SK-N-SH (cell line): ENCODE results near the gene ATAD1. TPM values are rescaled to one million over a fixed set of nuclear protein-coding genes. Genes with fewer than 3 reads are reported as not detected.

Experiments used
- CTCF ChIA-PET: fragments of 300-600, 350-600 bp; formaldehyde crosslinking; extraction: SDS; loops from one replicate; lab custom pipeline; 2021; lab: Yijun Ruan, JAX
- POLR2A ChIA-PET: fragments of 350-600 bp; sonication (Branson Sonifier 250); formaldehyde crosslinking; extraction: SDS; loops from one replicate; lab custom pipeline; 2020; ENCODE audit warnings: antibody characterized with exemption, inconsistent platforms; lab: Yijun Ruan, JAX
- DNase-seq: peaks from one replicate; pipeline ENCODE4 v3.0.0; 2012
- H2AFZ ChIP-seq: fragments of 200-600 bp; sonication (generic); 2 replicates; pipeline ENCODE4 v1.8.1; 2016; ENCODE audit warnings: antibody characterized with exemption, mild to moderate bottlenecking, low read depth
- H3F3A ChIP-seq: fragments of 200-600 bp; sonication (generic); replicated peaks from 2 replicates; pipeline ENCODE3; 2016; ENCODE audit warnings: antibody characterized with exemption, mild to moderate bottlenecking; ENCODE audit not compliant: insufficient read depth
- H3K27ac ChIP-seq, 2 experiments: fragments of 200-500 bp in 1 of 2; fragments of 200-600 bp in 1 of 2; sonication (Bioruptor generic) in 1 of 2; sonication (generic), shearing (Covaris generic) in 1 of 2; 2 replicates each; pipeline versions ENCODE4 v1.5.1 to v1.6.1; 2014 to 2016; ENCODE audit warnings: low read depth in 2 of 2, inconsistent platforms in 1 of 2, low read length in 1 of 2, mild to moderate bottlenecking in 1 of 2, mixed read lengths in 1 of 2
- H3K27me3 ChIP-seq: fragments of 200-600 bp; sonication (generic), shearing (Covaris generic); 2 replicates; pipeline ENCODE4 v1.6.1; 2016; ENCODE audit warnings: mixed run types; ENCODE audit not compliant: insufficient read depth
- H3K36me3 ChIP-seq, 2 experiments: fragments of 200-500 bp in 1 of 2; fragments of 200-600 bp in 1 of 2; sonication (Bioruptor generic) in 1 of 2; sonication (generic) in 1 of 2; replicated peaks in 1 of 2; 2 replicates each; pipeline versions ENCODE3 to v1.5.1; 2014 to 2016; ENCODE audit warnings: low read length in 1 of 2, mild to moderate bottlenecking in 1 of 2; ENCODE audit not compliant: insufficient read depth in 2 of 2, control insufficient read depth in 1 of 2
- H3K4me1 ChIP-seq, 2 experiments: fragments of 200-500 bp in 1 of 2; fragments of 200-600 bp in 1 of 2; sonication (Bioruptor generic) in 1 of 2; sonication (generic), shearing (Covaris generic) in 1 of 2; 2 replicates each; pipeline versions ENCODE4 v1.5.1 to v1.6.1; 2014 to 2016; ENCODE audit warnings: low read depth in 1 of 2, low read length in 1 of 2, mixed run types in 1 of 2; ENCODE audit not compliant: insufficient read depth in 2 of 2, control insufficient read depth in 1 of 2
- H3K4me2 ChIP-seq: fragments of 200-600 bp; sonication (generic), shearing (Covaris generic); 2 replicates; pipeline ENCODE4 v1.6.1; 2017; ENCODE audit warnings: mixed run types
- H3K4me3 ChIP-seq, 2 experiments: fragments of 200-500 bp in 1 of 2; fragments of 200-600 bp in 1 of 2; sonication (Bioruptor generic) in 1 of 2; sonication (generic), shearing (Covaris generic) in 1 of 2; 2 replicates each; pipeline versions ENCODE4 v1.5.1 to v1.8.1; 2014 to 2016; ENCODE audit warnings: low read depth in 2 of 2, inconsistent platforms in 1 of 2, low read length in 1 of 2, mild to moderate bottlenecking in 1 of 2, mixed read lengths in 1 of 2, moderate library complexity in 1 of 2
- H3K79me2 ChIP-seq: fragments of 200-600 bp; sonication (generic); 2 replicates; pipeline ENCODE4 v1.8.1; 2017; ENCODE audit warnings: mild to moderate bottlenecking; ENCODE audit not compliant: insufficient read depth
- H3K9ac ChIP-seq: fragments of 200-600 bp; sonication (generic); 2 replicates; pipeline ENCODE4 v1.6.1; 2017; ENCODE audit warnings: mixed run types
- H3K9me2 ChIP-seq: fragments of 200-600 bp; sonication (generic); 2 replicates; pipeline ENCODE4 v1.6.1; 2017; ENCODE audit warnings: mixed run types
- H3K9me3 ChIP-seq: fragments of 200-600 bp; sonication (generic); 2 replicates; pipeline ENCODE4 v1.6.1; 2017; ENCODE audit warnings: mixed run types, mild to moderate bottlenecking, moderate library complexity
- H4K20me1 ChIP-seq: fragments of 200-600 bp; sonication (generic); 2 replicates; pipeline ENCODE4 v1.6.1; 2017; ENCODE audit warnings: mild to moderate bottlenecking, mixed run types; ENCODE audit not compliant: insufficient read depth
- FOXM1 ChIP-seq: IDR thresholded peaks from 2 replicates; pipeline ENCODE4 v1.4.0; 2012; ENCODE audit warnings: low read depth, mild to moderate bottlenecking
- GABPA ChIP-seq: IDR thresholded peaks from 2 replicates; pipeline ENCODE4 v1.4.0; 2012; ENCODE audit warnings: low read depth, mild to moderate bottlenecking
- GATA2 ChIP-seq: sonication (generic); formaldehyde crosslinking; IDR thresholded peaks from 2 replicates; pipeline ENCODE4 v1.5.0; 2020; ENCODE audit warnings: mild to moderate bottlenecking, missing genetic modification reagents
- IRF3 ChIP-seq: fragments of 150-350 bp; IDR thresholded peaks from 2 replicates; pipeline ENCODE4 v1.6.1; 2016; ENCODE audit warnings: mild to moderate bottlenecking, low read depth, low read length
- MXI1 ChIP-seq: IDR thresholded peaks from 2 replicates; pipeline ENCODE4 v1.6.1; 2012; ENCODE audit warnings: mild to moderate bottlenecking, low read depth, low read length, improper control_type of control experiment
- NFIC ChIP-seq: IDR thresholded peaks from 2 replicates; pipeline ENCODE4 v1.4.0; 2012; ENCODE audit warnings: borderline replicate concordance
- PBX3 ChIP-seq: IDR thresholded peaks from 2 replicates; pipeline ENCODE4; 2012
- RCOR1 ChIP-seq: fragments of 150-350 bp; IDR thresholded peaks from 2 replicates; pipeline ENCODE4 v1.6.1; 2017; ENCODE audit warnings: antibody characterized with exemption, low read length
- RFX5 ChIP-seq: IDR thresholded peaks from 2 replicates; pipeline ENCODE4 v1.6.1; 2012; ENCODE audit warnings: mild to moderate bottlenecking, improper control_type of control experiment, low read length
- RXRA ChIP-seq: IDR thresholded peaks from 2 replicates; pipeline ENCODE4 v1.4.0; 2012; ENCODE audit warnings: low read depth, mild to moderate bottlenecking, borderline replicate concordance
- SIN3A ChIP-seq: IDR thresholded peaks from 2 replicates; pipeline ENCODE4 v1.6.1; 2012; ENCODE audit warnings: low read depth, mild to moderate bottlenecking, low read length, moderate library complexity, borderline replicate concordance
- SMC3 ChIP-seq: IDR thresholded peaks from 2 replicates; pipeline ENCODE4 v1.6.1; 2012; ENCODE audit warnings: low read depth, low read length, improper control_type of control experiment
- TCF12 ChIP-seq: IDR thresholded peaks from 2 replicates; pipeline ENCODE4 v1.4.0; 2012
- TEAD4 ChIP-seq: IDR thresholded peaks from 2 replicates; pipeline ENCODE4 v1.4.0; 2012; ENCODE audit warnings: mild to moderate bottlenecking, borderline replicate concordance; ENCODE audit not compliant: insufficient read depth
- USF1 ChIP-seq: IDR thresholded peaks from 2 replicates; pipeline ENCODE4 v1.4.0; 2012; ENCODE audit warnings: low read depth, borderline replicate concordance
- YY1 ChIP-seq: IDR thresholded peaks from 2 replicates; pipeline ENCODE4 v1.4.0; 2012; ENCODE audit warnings: low read depth, mild to moderate bottlenecking
- WGBS: methylation state at CpG from one replicate; pipeline ENCODE4 v1.1.6; 2017; ENCODE audit warnings: low lambda C conversion rate; 5-methylcytosine and 5-hydroxymethylcytosine counted together
- polyA plus RNA-seq, 3 experiments: library from polyadenylated mRNA; depleted of rRNA; stranded (reverse); fragments of >200 nt; gene quantifications; 2 replicates each; pipeline ENCODE4 v1.2.3, GENCODE V29; 2012

ATAD1 gene
- polyA plus RNA-seq, 1 of the 3 experiments (the other 2 are of a cell fraction) = 13.5 TPM

GRCh38 chr10:87841186-87841585 lies 23.2 kb upstream of the ATAD1 start:
- WGBS = 95% methylated on average over 3 of the region's 3 CpGs
- H3K9ac ChIP-seq = no peak overlapping the region
- no peaks in the 10 kb centered on the region for H3K36me3 ChIP-seq
- H3K79me2 ChIP-seq = no peaks in the 10 kb centered on the region
- no peaks in the 10 kb centered on the region for H3K27me3 ChIP-seq
- H3K9me3 ChIP-seq = no peaks in the 10 kb centered on the region
- H4K20me1 ChIP-seq = no peaks in the 10 kb centered on the region
- H3F3A ChIP-seq = peaks cover 5% of the 10 kb centered on the region
- no peaks in the 10 kb centered on the region for H3K9me2 ChIP-seq
- no peak for DNase-seq
- no peak overlapping the region for H3K27ac ChIP-seq
- TF ChIP-seq GATA2 (CRISPR knock-in tag) (no peak), RXRA (no peak), TCF12 (no peak), PBX3 (no peak), SMC3 (no peak), RCOR1 (no peak), YY1 (no peak), RFX5 (no peak), TEAD4 (no peak), GABPA (no peak), MXI1 (no peak), FOXM1 (no peak), NFIC (no peak), SIN3A (no peak)
- CTCF ChIA-PET = interaction anchor here (0.8 kb wide), 1 partner anchor 184 kb away, joined by 3 read pairs; no protein-coding TSS in a partner anchor
- H3K4me2 ChIP-seq = no peak overlapping the region
- POLR2A ChIA-PET = no interaction called here
- no peak overlapping the region for H3K4me3 ChIP-seq
- H2AFZ ChIP-seq = no peak overlapping the region
- peaks cover 0 to 13% of the 10 kb centered on the region in 2 experiments; a peak in 3 of 4 replicates for H3K4me1 ChIP-seq

- H3K4me3 ChIP-seq = no peak overlapping the region
- H3K9ac ChIP-seq = no peak overlapping the region
- no peak for DNase-seq
- H3K27me3 ChIP-seq = no peaks in the 10 kb centered on the region
- H3K79me2 ChIP-seq = no peaks in the 10 kb centered on the region
- no peak overlapping the region for H2AFZ ChIP-seq
- WGBS = 79% methylated on average over 2 of the region's 2 CpGs
- H4K20me1 ChIP-seq = no peaks in the 10 kb centered on the region
- ChIA-PET CTCF (interaction anchor here (0.8 to 1.4 kb wide), 4 partner anchors 10 to 21 kb away, joined by 3 to 4 read pairs (median 3); no protein-coding TSS in a partner anchor), POLR2A (no interaction called here)
- no peaks in the 10 kb centered on the region for H3K36me3 ChIP-seq
- no peaks in the 10 kb centered on the region for H3K9me3 ChIP-seq
- H3K4me1 ChIP-seq = peaks cover 0 to 7% of the 10 kb centered on the region in 2 experiments; a peak in 2 of 4 replicates
- no peak overlapping the region for H3K4me2 ChIP-seq
- no peaks in the 10 kb centered on the region for H3K9me2 ChIP-seq
- H3F3A ChIP-seq = peaks cover 5% of the 10 kb centered on the region
- H3K27ac ChIP-seq = no peak overlapping the region
- no peak for TF ChIP-seq MXI1
- TF ChIP-seq USF1 = no peak
- TF ChIP-seq IRF3 = no peak
Measured at GRCh38 chr10:87838650-87839049, 20.6 kb upstream of the ATAD1 start.
